NCI-H146 (cell line): Measurements from ENCODE around the gene ASTN1.

Source experiments
- DNase-seq: peaks from one replicate; lab custom pipeline; 2025; lab: John Stamatoyannopoulos, UW

The ASTN1 gene

GRCh38 chr1:177163844-177164379 is 600 bp downstream of the ASTN1 start:
- no peak for DNase-seq

GRCh38 chr1:177162243-177162642 is 2.3 kb downstream of the ASTN1 start:
- DNase-seq = no peak

GRCh38 chr1:177146499-177146898 is 18.0 kb downstream of the ASTN1 start:
- DNase-seq = no peak

GRCh38 chr1:177145106-177146070 is 19.1 kb downstream of the ASTN1 start:
- no peak for DNase-seq

- no peak for DNase-seq
Observed at GRCh38 chr1:177142791-177143271, 21.7 kb downstream of the ASTN1 start.

GRCh38 chr1:177142010-177142409 is 22.5 kb downstream of the ASTN1 start:
- DNase-seq = no peak

- no peak for DNase-seq
Observed at GRCh38 chr1:177138347-177138746, 26.2 kb downstream of the ASTN1 start.

- no peak for DNase-seq
Observed at GRCh38 chr1:177137814-177138213, 26.7 kb downstream of the ASTN1 start.

- DNase-seq = no peak
Observed at GRCh38 chr1:177135250-177135649, 29.3 kb downstream of the ASTN1 start.

- DNase-seq = no peak
Observed at GRCh38 chr1:177133977-177134538, 30.5 kb downstream of the ASTN1 start.

- DNase-seq = no peak
Observed at GRCh38 chr1:177132141-177132540, 32.4 kb downstream of the ASTN1 start.

- no peak for DNase-seq
Observed at GRCh38 chr1:177131723-177132122, 32.8 kb downstream of the ASTN1 start.

GRCh38 chr1:177130451-177130945 is 34.0 kb downstream of the ASTN1 start:
- DNase-seq = no peak

- DNase-seq = no peak
Observed at GRCh38 chr1:177128665-177129281, 35.7 kb downstream of the ASTN1 start.

GRCh38 chr1:177126267-177126666 is 38.2 kb downstream of the ASTN1 start:
- DNase-seq = no peak

- no peak for DNase-seq
Observed at GRCh38 chr1:177124577-177125278, 39.8 kb downstream of the ASTN1 start.

GRCh38 chr1:177122461-177123251 is 41.9 kb downstream of the ASTN1 start:
- DNase-seq = no peak

- no peak for DNase-seq
Observed at GRCh38 chr1:177119311-177119710, 45.2 kb downstream of the ASTN1 start.

GRCh38 chr1:177118901-177119300 is 45.6 kb downstream of the ASTN1 start:
- DNase-seq = no peak

- DNase-seq = no peak
Observed at GRCh38 chr1:177116941-177117340, 47.6 kb downstream of the ASTN1 start.
